HTR-8/SVneo (cell line): Measurements from ENCODE around the gene MAPKAPK2.
"Not testable (repeated sequence)": the region's sequence is repeated elsewhere in the genome, so short reads cannot be mapped to it uniquely, and the experiment has no call there.

ENCODE experiments used
- DNase-seq: peaks from one replicate; pipeline ENCODE4 v3.0.0; 2011; ENCODE audit warnings: low spot score, mixed read lengths; ENCODE audit not compliant: insufficient read length
- FAIRE-seq: peaks from 2 replicates; lab custom pipeline; 2011; peaks lifted over from hg19 to GRCh38; lab: Jason Lieb, UNC

Gene MAPKAPK2

GRCh38 chr1:206765771-206766170 is 81.1 kb downstream of the MAPKAPK2 start:
- DNase-seq, FAIRE-seq: not testable (repeated sequence)

DNA sequence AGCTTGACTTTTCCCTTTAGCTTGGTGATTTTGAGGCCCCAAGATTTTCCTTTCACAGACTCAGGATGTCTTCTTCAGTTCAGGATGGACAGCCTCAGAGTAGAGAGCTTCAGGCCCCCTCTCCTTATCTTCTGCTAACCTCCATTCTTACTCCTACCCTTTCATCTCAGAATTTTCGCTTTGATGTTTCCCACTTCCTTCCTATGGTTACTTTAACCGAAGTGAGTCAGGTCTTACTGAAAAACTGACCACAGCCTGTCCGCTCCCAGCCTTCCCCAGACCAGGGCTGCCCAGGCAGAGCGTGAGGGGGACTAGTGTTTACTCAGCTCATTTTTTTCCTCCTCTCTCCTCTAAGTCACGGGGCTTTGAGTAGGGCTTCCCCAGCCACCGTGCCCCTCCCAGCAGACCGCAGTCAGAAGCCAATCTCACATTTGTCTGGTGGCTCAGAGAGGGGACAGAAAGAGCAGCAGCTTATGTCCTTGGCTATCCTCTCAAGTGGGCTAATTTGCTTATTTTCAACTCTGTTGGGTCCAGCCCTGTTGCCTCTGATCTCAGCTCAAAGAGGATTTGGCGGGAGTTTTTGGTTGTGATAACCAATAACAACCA is 81.6 kb downstream of the MAPKAPK2 start:
- DNase-seq: peak; percentile 51
- no peak for FAIRE-seq

GRCh38 chr1:206768472-206769303 is 84.0 kb downstream of the MAPKAPK2 start:
- DNase-seq (no peak), FAIRE-seq (no peak)

DNA sequence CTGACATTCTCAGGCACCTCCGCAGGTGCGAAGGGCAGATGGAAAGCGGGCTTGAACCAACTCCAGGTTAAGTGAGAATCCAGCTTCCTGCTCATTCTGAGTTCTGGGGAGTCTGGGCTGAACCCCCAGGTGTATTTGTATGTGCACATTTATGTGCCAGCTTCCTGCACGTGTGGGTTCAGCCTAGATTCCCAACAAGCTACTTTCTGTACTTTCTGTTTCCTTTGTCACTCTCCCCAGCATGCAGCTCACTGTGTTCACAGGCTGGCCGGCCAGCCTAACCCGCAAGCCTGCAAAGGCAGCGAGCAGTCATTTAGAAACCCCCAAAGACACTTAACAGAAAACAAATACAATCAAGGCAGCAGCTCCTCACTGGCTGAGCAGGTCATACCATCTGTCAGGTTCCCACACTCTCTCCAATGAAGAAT is 84.6 kb downstream of the MAPKAPK2 start:
- FAIRE-seq (no peak), DNase-seq (no peak)

GRCh38 chr1:206770531-206771337 is 86.0 kb downstream of the MAPKAPK2 start, which contains the start of gene IL19:
Gene IL19, plus strand, starts transcription at chr1:206770773. Its CDS starts 65,890 bp downstream, at chr1:206836663.
- FAIRE-seq (no peak), DNase-seq (no peak)

GRCh38 chr1:206771338-206771692 is 86.6 kb downstream of the MAPKAPK2 start:
- no peak for FAIRE-seq

DNA sequence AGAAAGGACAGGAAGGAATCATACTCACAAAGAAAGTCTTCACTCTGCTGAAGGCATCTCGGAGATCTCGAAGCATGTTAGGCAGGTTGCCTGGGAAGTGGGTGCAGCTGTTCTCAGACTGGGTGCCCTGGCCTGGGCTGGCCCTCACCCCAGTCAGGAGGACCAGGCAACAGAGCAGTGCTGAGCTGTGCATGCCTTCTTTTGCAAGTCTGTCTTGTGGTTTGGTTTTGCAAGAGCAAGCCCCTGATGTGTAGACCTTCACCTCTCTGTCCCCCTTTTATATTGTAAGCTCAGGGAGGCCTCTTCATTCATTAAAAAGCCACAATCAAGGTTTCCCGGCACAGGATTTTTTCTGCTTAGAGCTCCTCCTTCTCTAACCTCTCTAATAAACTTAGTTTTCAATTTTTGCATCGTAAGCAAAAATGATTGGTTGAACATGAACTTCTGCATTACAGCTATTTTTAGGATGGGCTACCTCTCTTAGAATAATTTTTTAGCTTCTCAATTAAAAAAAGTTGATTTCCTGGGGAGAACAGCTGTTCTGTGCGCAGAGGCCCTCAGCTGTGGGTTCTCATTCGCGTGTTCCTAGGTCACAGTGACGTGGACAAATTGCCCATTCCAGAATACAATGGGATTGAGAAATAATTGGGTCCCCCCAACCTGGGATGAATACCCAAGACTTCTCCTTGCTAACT is 87.7 kb downstream of the MAPKAPK2 start, which contains the start of gene IL10:
IL10 (minus strand) TSS at position 252 of the 695 bp plus-strand sequence; CDS start at position 193, 59 bp downstream.
- FAIRE-seq (no peak), DNase-seq (no peak)

More at GRCh38 chr1:206771338-206771692, 86.6 kb downstream of the MAPKAPK2 start:
- DNase-seq: no peak

DNA sequence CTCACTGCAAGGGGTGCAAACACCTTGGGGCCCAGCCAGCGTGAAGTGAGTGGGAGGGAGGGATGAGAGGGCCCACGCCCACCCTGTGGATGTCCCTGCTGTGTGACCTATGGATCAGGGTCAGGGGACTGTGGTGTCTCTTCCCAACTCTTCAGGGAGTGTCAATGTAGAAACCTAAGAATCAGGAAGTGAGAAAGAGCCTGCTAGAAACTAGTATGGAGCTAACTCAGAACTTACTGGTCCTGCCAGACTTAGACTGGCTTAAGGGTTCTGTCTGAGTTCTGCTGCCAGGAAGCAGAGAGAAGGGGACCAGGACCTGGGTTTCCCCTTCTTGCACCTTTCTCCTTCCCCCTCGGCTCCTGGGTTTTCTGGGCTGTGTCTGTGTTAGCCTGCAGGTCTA is 89.4 kb downstream of the MAPKAPK2 start:
- FAIRE-seq (no peak), DNase-seq (no peak)

DNA sequence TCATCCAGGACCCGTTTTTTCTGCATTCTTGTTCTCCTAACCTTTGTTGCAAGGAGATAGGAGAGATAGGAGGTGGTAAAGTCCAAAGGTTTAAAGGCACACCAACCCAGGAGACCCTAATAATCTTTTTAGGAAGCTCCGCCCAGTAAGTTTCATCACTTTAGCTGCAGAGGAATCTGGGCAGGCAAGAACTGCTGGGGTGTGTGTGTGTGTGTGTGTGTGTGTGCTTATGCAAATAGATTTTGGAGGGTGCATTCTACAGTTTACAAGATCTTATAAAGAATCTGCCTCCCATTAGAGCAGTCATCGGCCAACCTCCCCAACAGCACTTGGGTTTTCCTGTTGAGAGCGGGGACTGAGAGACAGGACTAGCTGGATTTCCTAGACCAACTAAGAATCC is 91.5 kb downstream of the MAPKAPK2 start:
- no peak for DNase-seq

GRCh38 chr1:206778031-206778430 is 93.3 kb downstream of the MAPKAPK2 start:
- FAIRE-seq (no peak), DNase-seq (no peak)

More for the DNA sequence above, 91.5 kb downstream of the MAPKAPK2 start:
- FAIRE-seq: no peak

- DNase-seq, FAIRE-seq: not testable (repeated sequence)
These were observed 94.2 kb downstream of the MAPKAPK2 start for GRCh38 chr1:206778911-206779310.

- no peak for FAIRE-seq
These were observed 94.9 kb downstream of the MAPKAPK2 start for GRCh38 chr1:206779638-206780037.

DNA sequence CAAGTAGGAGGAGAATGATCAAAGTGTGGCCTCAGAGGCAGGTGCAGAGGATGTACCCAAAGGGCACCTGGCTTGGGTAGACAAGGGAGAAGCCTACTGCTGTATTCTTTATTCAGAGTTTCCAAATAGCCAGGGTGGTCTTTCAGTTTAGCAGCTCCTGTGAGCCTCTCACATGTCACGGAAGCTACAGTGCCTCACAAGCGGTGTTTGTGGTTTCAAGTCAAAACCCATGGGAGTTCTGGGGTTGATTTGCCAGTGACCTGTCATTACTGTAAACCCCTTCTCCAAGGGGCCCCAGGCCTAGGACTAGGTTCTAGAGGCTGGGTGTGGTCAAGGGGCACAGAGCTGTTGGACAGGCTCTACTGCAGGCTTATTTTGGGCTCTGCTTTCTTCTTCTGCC is 97.7 kb downstream of the MAPKAPK2 start:
- DNase-seq (no peak), FAIRE-seq (no peak)

More at GRCh38 chr1:206779638-206780037, 94.9 kb downstream of the MAPKAPK2 start:
- no peak for DNase-seq

DNA sequence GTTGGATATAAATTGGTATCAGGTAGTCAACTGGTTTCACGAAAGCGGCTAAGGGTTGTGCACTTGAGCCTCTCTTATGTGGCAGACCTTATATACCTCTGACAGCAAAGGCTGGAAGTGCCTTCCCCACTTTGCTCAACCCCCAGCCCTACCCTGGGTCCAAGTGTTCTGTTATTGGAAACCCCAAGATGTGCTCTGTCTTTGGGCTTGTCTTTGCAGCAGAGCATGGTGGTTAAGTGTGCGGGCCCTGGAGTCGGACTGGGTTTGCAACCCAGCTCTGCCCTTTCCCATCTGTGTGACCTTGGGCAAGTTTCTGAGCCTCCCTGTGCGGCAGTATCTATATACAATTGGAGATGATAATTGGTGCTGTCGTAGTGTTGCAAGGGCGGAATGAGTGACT is 98.8 kb downstream of the MAPKAPK2 start:
- DNase-seq (no peak), FAIRE-seq (no peak)
